Measurements from ENCODE around the gene C20orf204. TPM values are rescaled to one million over a fixed set of nuclear protein-coding genes. Genes with fewer than 3 reads are reported as not detected.

Gene C20orf204
- total RNA-seq, 4 donors from 2014 or later = 0.37 to 6.5 (median 0.68) TPM

GRCh38 chr20:64053841-64054661, 18.1 kb downstream of the C20orf204 start:
- DNase-seq (ENCODE audit: low spot score) (no peak), ATAC-seq (ENCODE audit: low FRiP score) (no peak)
- no peak for TF ChIP-seq CTCF (IDR thresholded peaks at IDR 0.05)

- ATAC-seq (ENCODE audit: low FRiP score) (no peak), DNase-seq (ENCODE audit: low spot score) (no peak)
- no peak for TF ChIP-seq CTCF (IDR thresholded peaks at IDR 0.05)
These were observed 19.5 kb downstream of the C20orf204 start for GRCh38 chr20:64055396-64055892.

GRCh38 chr20:64055893-64056638, 20.1 kb downstream of the C20orf204 start:
- no peak for TF ChIP-seq CTCF (IDR thresholded peaks at IDR 0.05)
- DNase-seq (ENCODE audit: low spot score) (no peak), ATAC-seq (ENCODE audit: low FRiP score) (peak; percentile 7)

- no peak for ATAC-seq (ENCODE audit: low FRiP score)
- no peak for TF ChIP-seq CTCF (IDR thresholded peaks at IDR 0.05)
- DNase-seq (ENCODE audit: low spot score) = no peak
These were observed 20.6 kb downstream of the C20orf204 start for GRCh38 chr20:64056639-64056888.

- no peak for TF ChIP-seq CTCF (IDR thresholded peaks at IDR 0.05)
- DNase-seq (ENCODE audit: low spot score) (no peak), ATAC-seq (ENCODE audit: low FRiP score) (no peak)
These were observed 21.1 kb downstream of the C20orf204 start for GRCh38 chr20:64056889-64057627.

- peak; percentile 81 for DNase-seq (ENCODE audit: low spot score)
- peak; percentile 63 for ATAC-seq (ENCODE audit: low FRiP score)
- TF ChIP-seq CTCF (IDR thresholded peaks at IDR 0.05) = peak in 1 of 3 donors; percentile 23
These were observed 21.9 kb downstream of the C20orf204 start for GRCh38 chr20:64057628-64058498.
